Bone marrow (tissue), 2 donors: ENCODE results near the gene RIC8B.
"Not testable (repeated sequence)": the region's sequence is repeated elsewhere in the genome, so short reads cannot be mapped to it uniquely, and the experiment has no call there.

Experiments
- DNase-seq, 2 donors: peaks; one replicate each; lab custom pipeline; 2025; lab: John Stamatoyannopoulos, UW

RIC8B gene

GRCh38 chr12:106903241-106903945 lies 128.9 kb downstream of the RIC8B start:
- DNase-seq = no peak

- DNase-seq = no peak
Measured at GRCh38 chr12:106906715-106907114, 132.2 kb downstream of the RIC8B start.

GRCh38 chr12:106907411-106907810 lies 132.9 kb downstream of the RIC8B start:
- DNase-seq = no peak

GRCh38 chr12:106907846-106908245 lies 133.4 kb downstream of the RIC8B start:
- DNase-seq = no peak

GRCh38 chr12:106908561-106908960 lies 134.1 kb downstream of the RIC8B start:
- no peak for DNase-seq

GRCh38 chr12:106910202-106910601 lies 135.7 kb downstream of the RIC8B start:
- peak in 1 of 2 donors; percentile 79 for DNase-seq

GRCh38 chr12:106911581-106911980 lies 137.1 kb downstream of the RIC8B start:
- no peak for DNase-seq

- no peak for DNase-seq
Measured at GRCh38 chr12:106913456-106913855, 139.0 kb downstream of the RIC8B start.

- DNase-seq = no peak
Measured at GRCh38 chr12:106914796-106915634, 140.5 kb downstream of the RIC8B start.

GRCh38 chr12:106915635-106916026 lies 141.1 kb downstream of the RIC8B start:
- no peak for DNase-seq

GRCh38 chr12:106917503-106917902 lies 143.0 kb downstream of the RIC8B start:
- no peak for DNase-seq

GRCh38 chr12:106918746-106919145 lies 144.3 kb downstream of the RIC8B start:
- peak in 1 of 2 donors; percentile 13 for DNase-seq

GRCh38 chr12:106919910-106920544 lies 145.5 kb downstream of the RIC8B start:
- DNase-seq = peak in 1 of 2 donors; percentile 31

GRCh38 chr12:106921976-106922375 lies 147.5 kb downstream of the RIC8B start:
- not testable (repeated sequence) for DNase-seq

- DNase-seq = not testable (repeated sequence)
Measured at GRCh38 chr12:106923594-106923993, 149.1 kb downstream of the RIC8B start.

GRCh38 chr12:106924268-106924861 lies 149.9 kb downstream of the RIC8B start:
- DNase-seq = no peak

GRCh38 chr12:106926657-106927056 lies 152.2 kb downstream of the RIC8B start:
- DNase-seq = no peak

- DNase-seq = no peak
Measured at GRCh38 chr12:106934277-106934676, 159.8 kb downstream of the RIC8B start.
